ENCODE data around the gene RFX5.

DNA sequence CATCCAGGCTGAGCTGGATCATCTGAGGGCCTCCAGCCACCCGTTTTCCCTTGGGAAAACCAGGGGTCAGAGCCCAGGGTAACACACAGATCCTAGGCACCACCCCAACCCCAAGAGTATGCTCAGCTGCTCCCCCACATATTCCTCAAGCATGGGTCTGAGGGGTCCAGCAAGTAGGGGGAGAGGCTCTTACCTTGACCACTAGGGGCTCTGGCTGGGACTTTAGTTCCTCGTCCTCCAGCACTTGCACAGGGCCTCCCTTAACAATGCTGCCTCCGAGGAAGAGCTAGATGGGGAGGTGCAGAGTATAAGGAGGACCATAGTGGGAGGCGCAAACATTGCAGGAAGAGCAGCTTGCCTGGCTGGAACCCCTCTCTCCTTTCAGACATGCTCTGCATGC is 17.9 kb upstream of the RFX5 start:
- TF ChIP-seq, protein P1, sequence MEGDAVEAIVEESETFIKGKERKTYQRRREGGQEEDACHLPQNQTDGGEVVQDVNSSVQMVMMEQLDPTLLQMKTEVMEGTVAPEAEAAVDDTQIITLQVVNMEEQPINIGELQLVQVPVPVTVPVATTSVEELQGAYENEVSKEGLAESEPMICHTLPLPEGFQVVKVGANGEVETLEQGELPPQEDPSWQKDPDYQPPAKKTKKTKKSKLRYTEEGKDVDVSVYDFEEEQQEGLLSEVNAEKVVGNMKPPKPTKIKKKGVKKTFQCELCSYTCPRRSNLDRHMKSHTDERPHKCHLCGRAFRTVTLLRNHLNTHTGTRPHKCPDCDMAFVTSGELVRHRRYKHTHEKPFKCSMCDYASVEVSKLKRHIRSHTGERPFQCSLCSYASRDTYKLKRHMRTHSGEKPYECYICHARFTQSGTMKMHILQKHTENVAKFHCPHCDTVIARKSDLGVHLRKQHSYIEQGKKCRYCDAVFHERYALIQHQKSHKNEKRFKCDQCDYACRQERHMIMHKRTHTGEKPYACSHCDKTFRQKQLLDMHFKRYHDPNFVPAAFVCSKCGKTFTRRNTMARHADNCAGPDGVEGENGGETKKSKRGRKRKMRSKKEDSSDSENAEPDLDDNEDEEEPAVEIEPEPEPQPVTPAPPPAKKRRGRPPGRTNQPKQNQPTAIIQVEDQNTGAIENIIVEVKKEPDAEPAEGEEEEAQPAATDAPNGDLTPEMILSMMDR (IDR thresholded peaks at IDR 0.05): no peak
- TF ChIP-seq POLR2A (IDR thresholded peaks at IDR 0.05) (no peak), EP300 (IDR thresholded peaks at IDR 0.05) (no peak), POLR2AphosphoS5 (IDR thresholded peaks at IDR 0.05) (no peak)

Measured in gastroesophageal sphincter (tissue), 3 donors.